ENCODE data around the gene ARHGEF4. TPM values are rescaled to one million over a fixed set of nuclear protein-coding genes. Genes with fewer than 3 reads are reported as not detected.

ARHGEF4 gene
- total RNA-seq, 1 donor from 2014 or later, result 2.2 TPM

GRCh38 chr2:130819608-130820278 is 17.0 kb upstream of the ARHGEF4 start:
- DNase-seq (ENCODE audit: low read depth in 2 of 2), result no peak

GRCh38 chr2:130820279-130820861 is 16.3 kb upstream of the ARHGEF4 start:
- DNase-seq (ENCODE audit: low read depth in 2 of 2), result no peak

- no peak for DNase-seq (ENCODE audit: low read depth in 2 of 2)
Observed at GRCh38 chr2:130821867-130822266, 14.8 kb upstream of the ARHGEF4 start.

- DNase-seq (ENCODE audit: low read depth in 2 of 2), result no peak
Observed at GRCh38 chr2:130822766-130823165, 13.9 kb upstream of the ARHGEF4 start.

GRCh38 chr2:130823171-130823885 is 13.4 kb upstream of the ARHGEF4 start:
- DNase-seq (ENCODE audit: low read depth in 2 of 2), result no peak

GRCh38 chr2:130823886-130824491 is 12.7 kb upstream of the ARHGEF4 start:
- no peak for DNase-seq (ENCODE audit: low read depth in 2 of 2)

DNA sequence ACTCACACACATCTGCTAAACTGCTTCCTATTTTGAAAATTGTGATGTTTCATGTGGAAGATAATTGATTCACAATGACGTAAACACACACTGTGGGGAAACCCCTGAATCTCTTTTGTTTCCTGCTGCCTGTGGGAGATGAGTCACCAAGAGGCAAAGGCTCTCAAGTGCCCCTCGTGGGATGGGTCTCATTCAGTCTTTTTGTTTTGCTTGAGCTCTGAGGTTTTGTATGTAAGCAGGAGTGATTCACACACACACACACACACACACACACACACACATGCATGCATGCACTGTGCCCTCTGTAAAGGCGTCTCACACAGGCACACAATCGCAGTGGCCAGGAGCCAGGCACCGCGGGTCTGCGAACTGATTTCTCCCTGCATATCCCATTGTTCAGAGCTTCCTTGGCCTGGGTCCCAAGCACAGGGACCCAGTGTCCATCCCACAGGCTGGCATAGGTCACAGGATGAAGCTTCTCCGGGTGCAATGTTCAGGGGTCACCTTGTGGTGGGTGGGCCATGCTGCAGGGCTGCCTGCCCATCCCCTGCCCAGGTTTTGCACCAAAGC is 12.1 kb upstream of the ARHGEF4 start:
- DNase-seq (ENCODE audit: low read depth in 2 of 2), result peak; percentile 81 to 97

DNA sequence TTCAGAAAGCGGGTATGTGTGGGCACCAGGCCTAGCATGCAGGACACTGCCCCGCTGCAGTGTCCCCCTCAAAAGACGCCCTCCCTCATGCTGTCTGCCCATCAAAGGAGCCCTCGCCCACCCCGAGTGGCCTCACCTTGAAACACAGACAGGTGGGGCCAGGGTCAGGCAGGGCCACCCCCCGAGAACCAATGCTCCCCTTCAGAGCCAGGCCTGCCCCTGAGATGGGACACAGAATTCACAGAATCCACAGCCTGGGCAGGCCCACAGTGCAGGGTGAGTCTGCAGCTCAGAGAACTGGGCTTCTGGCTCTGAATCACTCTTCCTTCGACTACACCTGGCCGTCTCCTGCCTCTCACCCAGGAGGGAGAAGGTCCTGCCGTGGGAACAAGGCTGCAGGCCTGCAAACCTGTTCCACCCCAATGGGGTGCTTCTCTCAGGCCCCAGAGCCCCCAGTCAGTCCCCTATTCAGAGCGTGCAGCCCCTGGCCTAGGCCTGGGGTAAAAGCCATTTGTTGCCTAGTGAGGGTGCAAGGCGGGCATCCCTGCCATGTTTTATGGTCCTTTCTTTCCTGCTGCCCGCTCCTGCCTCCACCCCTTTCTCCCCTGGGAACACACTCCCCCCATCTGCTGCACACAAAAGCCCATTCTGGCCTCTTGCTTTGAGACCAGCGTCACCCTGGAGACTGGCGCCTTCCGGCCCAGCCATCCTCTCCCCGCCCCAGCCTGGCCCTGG is 11.3 kb upstream of the ARHGEF4 start:
- DNase-seq (ENCODE audit: low read depth in 2 of 2), result no peak

GRCh38 chr2:130825966-130826253 is 10.8 kb upstream of the ARHGEF4 start:
- no peak for DNase-seq (ENCODE audit: low read depth in 2 of 2)

DNA sequence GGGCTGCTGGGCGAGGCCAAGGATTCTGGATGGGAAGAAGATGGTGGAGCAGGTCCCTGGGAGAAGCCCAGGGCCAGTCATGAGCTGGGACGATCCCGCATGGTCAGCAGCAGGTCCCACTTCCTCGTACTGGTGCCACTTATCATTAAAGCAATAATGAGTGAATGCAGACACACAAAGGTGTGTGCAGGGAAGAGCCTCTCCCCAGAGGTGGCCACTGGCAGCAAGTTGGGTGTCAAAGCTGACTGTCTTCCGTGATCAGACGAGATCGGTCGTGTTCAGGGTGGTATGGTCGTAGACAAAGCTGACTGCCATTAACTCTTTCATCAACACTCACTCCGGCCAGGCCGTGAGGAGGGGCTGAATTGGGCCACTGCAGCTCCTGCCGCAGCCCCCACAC is 10.3 kb upstream of the ARHGEF4 start:
- no peak for DNase-seq (ENCODE audit: low read depth in 2 of 2)

GRCh38 chr2:130826821-130827501 is 9.8 kb upstream of the ARHGEF4 start:
- no peak for DNase-seq (ENCODE audit: low read depth in 2 of 2)

- DNase-seq (ENCODE audit: low read depth in 2 of 2), result no peak
Observed at GRCh38 chr2:130827502-130828251, 9.0 kb upstream of the ARHGEF4 start.

GRCh38 chr2:130828461-130828860 is 8.3 kb upstream of the ARHGEF4 start:
- DNase-seq (ENCODE audit: low read depth in 2 of 2), result no peak

DNA sequence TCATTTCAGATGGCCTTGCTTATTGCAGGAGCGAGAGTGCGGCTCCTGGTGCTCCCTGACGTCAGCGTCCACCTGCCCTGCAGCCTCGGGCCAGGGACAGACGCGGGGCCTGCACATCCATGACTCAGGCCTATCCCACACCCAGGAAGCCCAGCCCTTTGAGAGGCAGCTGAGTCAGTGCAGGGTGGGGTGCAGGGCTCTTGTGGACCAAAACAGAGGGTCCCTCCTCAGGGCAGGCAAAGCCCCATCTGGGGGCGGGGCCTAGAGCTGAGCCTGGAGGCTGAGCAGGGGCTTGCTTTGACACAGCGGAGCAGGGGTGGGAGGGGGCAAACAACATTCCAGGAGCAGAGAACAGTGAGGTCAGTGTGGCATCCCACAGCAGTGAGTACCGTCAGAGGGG is 7.7 kb upstream of the ARHGEF4 start:
- no peak for DNase-seq (ENCODE audit: low read depth in 2 of 2)

- DNase-seq (ENCODE audit: low read depth in 2 of 2), result no peak
Observed at GRCh38 chr2:130830538-130830937, 6.2 kb upstream of the ARHGEF4 start.

GRCh38 chr2:130831356-130831755 is 5.4 kb upstream of the ARHGEF4 start:
- no peak for DNase-seq (ENCODE audit: low read depth in 2 of 2)

GRCh38 chr2:130832296-130832940 is 4.3 kb upstream of the ARHGEF4 start:
- no peak for DNase-seq (ENCODE audit: low read depth in 2 of 2)

DNA sequence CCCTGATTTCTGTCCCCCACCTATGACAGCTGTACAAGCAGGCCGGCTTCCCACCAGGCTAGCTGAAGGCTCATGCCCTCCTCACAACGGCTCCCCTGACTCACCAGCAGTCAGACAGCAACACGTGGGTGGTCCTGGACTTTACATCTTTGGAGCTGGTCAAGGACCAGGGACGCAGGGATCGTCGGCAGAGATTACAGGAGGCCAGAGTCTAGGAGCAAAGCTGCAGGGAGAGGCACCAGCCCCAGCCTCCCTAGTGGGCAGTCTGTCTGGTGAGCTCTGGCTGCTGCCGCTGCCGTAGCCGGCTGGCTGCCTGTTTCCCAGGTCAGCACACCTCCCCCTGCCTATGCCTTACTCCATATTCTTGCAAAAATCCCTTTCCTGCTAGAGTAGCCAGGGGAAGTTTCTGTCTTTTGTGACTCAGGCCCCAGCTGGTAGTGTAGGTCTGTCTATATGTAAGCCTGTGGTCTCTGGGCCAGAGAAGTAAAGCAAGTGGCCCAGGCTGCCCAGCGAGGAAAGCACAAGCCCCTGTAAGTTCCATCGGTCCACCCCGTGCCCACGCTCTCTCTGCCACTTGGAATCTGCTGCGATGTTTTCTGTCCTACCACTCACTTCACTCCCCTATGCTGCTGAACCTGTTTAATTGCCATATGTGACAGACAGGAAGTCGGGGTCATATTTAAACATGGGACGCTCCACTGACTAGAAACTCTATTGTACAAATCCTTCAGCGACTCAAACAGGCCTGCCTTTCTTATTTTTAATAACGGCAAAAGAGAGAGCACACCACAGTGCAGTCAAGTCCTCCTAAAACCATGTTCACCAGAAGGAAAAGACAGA is 2.4 kb upstream of the ARHGEF4 start:
- no peak for DNase-seq (ENCODE audit: low read depth in 2 of 2)

Data from lung microvascular endothelial cell (primary cell).